Adrenal gland (tissue), 12 donors: ENCODE measurements around the gene TEX44. TPM values are rescaled to one million over a fixed set of nuclear protein-coding genes. Genes with fewer than 3 reads are reported as not detected.

Experiments
- DNase-seq, 7 donors: peaks; one replicate each; pipeline ENCODE4 v3.0.0-alpha.2; 2019 to 2020
- H3K27ac ChIP-seq, 5 donors: fragments of 200-600 bp; sonication (generic) in 4 of 5; 1 replicate in 3 of 5; 2 replicates in 2 of 5; pipeline versions ENCODE4 v1.5.1 to v1.8.0; 2016 to 2020; ENCODE audit warnings: mild to moderate bottlenecking in 1 of 5
- H3K27me3 ChIP-seq: fragments of 200-600 bp; 2 replicates; pipeline ENCODE4 v1.8.0; 2021
- H3K36me3 ChIP-seq, 2 donors: fragments of 200-600 bp; replicated peaks in 1 of 2; 1 replicate in 1 of 2; 2 replicates in 1 of 2; pipeline versions ENCODE4 v1.5.1 to v1.8.0; 2018 to 2022
- H3K4me1 ChIP-seq, 2 donors: fragments of 200-600 bp; replicated peaks in 1 of 2; 1 replicate in 1 of 2; 2 replicates in 1 of 2; pipeline versions ENCODE4 v1.5.1 to v1.8.0; 2018 to 2021
- H3K4me3 ChIP-seq, 4 donors: fragments of 200-600 bp; sonication (generic) in 3 of 4; one replicate each; pipeline ENCODE4 v1.5.1; 2016 to 2018
- H3K9me3 ChIP-seq, 3 donors: fragments of 200-600 bp; sonication (generic) in 1 of 3; replicated peaks in 1 of 3; 1 replicate in 2 of 3; 2 replicates in 1 of 3; pipeline versions ENCODE4 v1.5.1 to v1.8.0; 2016 to 2021
- POLR2A ChIP-seq, 2 donors: fragments of 450-650 bp; IDR thresholded peaks; one replicate each; pipeline ENCODE4 v1.6.1; 2017; ENCODE audit warnings: antibody characterized with exemption in 2 of 2, mild to moderate bottlenecking in 2 of 2, moderate library complexity in 1 of 2
- WGBS, 4 donors: extraction: QIAGEN DNeasy Blood & Tissue Kit in 2 of 4; methylation state at CpG; one replicate each; pipeline versions ENCODE4 v1.1.5 to v1.1.7; 2013 to 2017; 5-methylcytosine and 5-hydroxymethylcytosine counted together
- intact Hi-C, 2 donors: fragments of 100-400 bp; cut with DNase I; formaldehyde crosslinking; loops; one replicate each; pipeline versions ENCODE4 v1.14.1 to v1.15.0; 2022 to 2023
- polyA plus RNA-seq, 3 donors: library from polyadenylated mRNA; stranded (reverse); fragments of 200-250 nt in 2 of 3; fragments of 350-450 nt in 1 of 3; fragmentation: Illumina TruSeq in 1 of 3; extraction: RNeasy Lipid Tissue Mini Kit (QIAGEN cat#74804) in 1 of 3; gene quantifications; one replicate each; pipeline ENCODE4 v1.2.3, GENCODE V29; 2013 to 2014
- total RNA-seq, 9 donors: library from RNA; depleted of rRNA in 4 of 9; stranded (reverse); fragments of >200 nt in 4 of 9; fragments of 120-200 nt in 1 of 9; fragmentation: NEBNext Ultra II Directional in 1 of 9; extraction: Animal tissue kit (Norgen Biotek cat#: 25700) in 1 of 9; gene quantifications; one replicate each; pipeline versions ENCODE4 v1.1.0 to v1.2.4, GENCODE V29; 2013 to 2023
- TF ChIP-seq, protein P1 (sequence below), 6 experiments: fragments of 450-650 bp in 4 of 6; fragments of 200-600 bp in 2 of 6; sonication (generic) in 1 of 6; IDR thresholded peaks; 1 replicate in 5 of 6; 2 replicates in 1 of 6; pipeline versions ENCODE4 v1.5.1 to v1.8.0; 2016 to 2021; ENCODE audit warnings: antibody characterized with exemption in 6 of 6, mild to moderate bottlenecking in 2 of 6, moderate library complexity in 1 of 6
- donor health status: healthy with polysubstance abuse.
- donor health status: Bipolar disorder and iron deficiency.
- donor health status: DM: yes; HTN: yes; CAD: no.
- donor health status: DM: no; HTN: no; CAD: no.
- donor health status: DM: no; HTN: no; CAD: no.
- donor health status: DM: yes; HTN: yes; CAD: no.

Gene TEX44
- total and polyA plus RNA-seq, 12 donors = not detected

DNA sequence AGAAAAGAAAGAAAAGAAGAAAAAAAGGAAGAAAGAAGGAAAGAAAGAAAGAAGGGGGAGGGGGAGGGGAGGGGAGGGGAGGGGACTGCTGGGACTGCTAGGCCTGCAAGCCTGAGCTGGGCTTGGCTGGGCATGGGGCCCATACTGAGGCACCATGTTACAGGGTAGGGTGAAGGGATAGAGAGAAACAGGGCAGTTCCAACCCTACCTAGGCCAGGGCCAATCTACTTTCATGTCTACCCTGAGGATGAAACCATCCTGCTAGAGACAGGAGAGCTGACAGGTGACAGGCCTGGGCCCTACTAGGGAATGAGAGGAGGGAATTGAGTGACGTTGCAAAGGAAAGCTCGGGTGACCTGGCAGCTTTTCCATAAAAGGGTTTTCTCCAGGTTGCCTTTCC, 41.7 kb downstream of the TEX44 start:
- no peak for DNase-seq
- Histone ChIP-seq H3K9me3 (no peaks in the 10 kb centered on the region), H3K36me3 (no peaks in the 10 kb centered on the region), H3K27me3 (no peaks in the 10 kb centered on the region), H3K27ac (peak overlapping the region in 2 of 5 donors; percentile 56 to 83), H3K4me3 (no peak overlapping the region), H3K4me1 (no peaks in the 10 kb centered on the region)
- 89 to 100% (median 92%) methylated on average over 2 of the region's 2 CpGs for WGBS, 4 donors
- TF ChIP-seq, protein P1, sequence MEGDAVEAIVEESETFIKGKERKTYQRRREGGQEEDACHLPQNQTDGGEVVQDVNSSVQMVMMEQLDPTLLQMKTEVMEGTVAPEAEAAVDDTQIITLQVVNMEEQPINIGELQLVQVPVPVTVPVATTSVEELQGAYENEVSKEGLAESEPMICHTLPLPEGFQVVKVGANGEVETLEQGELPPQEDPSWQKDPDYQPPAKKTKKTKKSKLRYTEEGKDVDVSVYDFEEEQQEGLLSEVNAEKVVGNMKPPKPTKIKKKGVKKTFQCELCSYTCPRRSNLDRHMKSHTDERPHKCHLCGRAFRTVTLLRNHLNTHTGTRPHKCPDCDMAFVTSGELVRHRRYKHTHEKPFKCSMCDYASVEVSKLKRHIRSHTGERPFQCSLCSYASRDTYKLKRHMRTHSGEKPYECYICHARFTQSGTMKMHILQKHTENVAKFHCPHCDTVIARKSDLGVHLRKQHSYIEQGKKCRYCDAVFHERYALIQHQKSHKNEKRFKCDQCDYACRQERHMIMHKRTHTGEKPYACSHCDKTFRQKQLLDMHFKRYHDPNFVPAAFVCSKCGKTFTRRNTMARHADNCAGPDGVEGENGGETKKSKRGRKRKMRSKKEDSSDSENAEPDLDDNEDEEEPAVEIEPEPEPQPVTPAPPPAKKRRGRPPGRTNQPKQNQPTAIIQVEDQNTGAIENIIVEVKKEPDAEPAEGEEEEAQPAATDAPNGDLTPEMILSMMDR (IDR thresholded peaks at IDR 0.05) = no peak
- TF ChIP-seq POLR2A (IDR thresholded peaks at IDR 0.05) = no peak
- intact Hi-C loops = no loop called here

- intact Hi-C loops = no loop called here
- DNase-seq = peak in 1 of 7 donors; percentile 28
- 54 to 76% (median 60%) methylated on average over 7 to 8 of the region's 8 CpGs for WGBS, 4 donors
Measured at GRCh38 chr2:231634951-231635875, 42.5 kb downstream of the TEX44 start.

GRCh38 chr2:231640241-231640640, 47.6 kb downstream of the TEX44 start:
- Histone ChIP-seq H3K27ac (peak overlapping the region; percentile 50 to 95 (median 68)), H3K9me3 (no peaks in the 10 kb centered on the region), H3K4me1 (peaks cover 6 to 42% of the 10 kb centered on the region in 2 donors), H3K27me3 (no peaks in the 10 kb centered on the region), H3K36me3 (no peaks in the 10 kb centered on the region), H3K4me3 (no peak overlapping the region)
- TF ChIP-seq POLR2A (IDR thresholded peaks at IDR 0.05) = no peak
- TF ChIP-seq, protein P1 (IDR thresholded peaks at IDR 0.05) = no peak
- DNase-seq = no peak
- WGBS, 4 donors = 24 to 37% (median 28%) methylated on average over 6 of the region's 6 CpGs
- intact Hi-C loops = no loop called here

More at GRCh38 chr2:231634951-231635875, 42.5 kb downstream of the TEX44 start:
- Histone ChIP-seq H3K36me3 (no peaks in the 10 kb centered on the region), H3K27me3 (no peaks in the 10 kb centered on the region), H3K27ac (peak overlapping the region in 3 of 5 donors; percentile 4 to 83 (median 56)), H3K4me1 (peaks cover 0 to 5% of the 10 kb centered on the region in 2 donors), H3K9me3 (no peaks in the 10 kb centered on the region), H3K4me3 (no peak overlapping the region)
- no peak for TF ChIP-seq POLR2A (IDR thresholded peaks at IDR 0.05)
- TF ChIP-seq, protein P1 (IDR thresholded peaks at IDR 0.05) = no peak

DNA sequence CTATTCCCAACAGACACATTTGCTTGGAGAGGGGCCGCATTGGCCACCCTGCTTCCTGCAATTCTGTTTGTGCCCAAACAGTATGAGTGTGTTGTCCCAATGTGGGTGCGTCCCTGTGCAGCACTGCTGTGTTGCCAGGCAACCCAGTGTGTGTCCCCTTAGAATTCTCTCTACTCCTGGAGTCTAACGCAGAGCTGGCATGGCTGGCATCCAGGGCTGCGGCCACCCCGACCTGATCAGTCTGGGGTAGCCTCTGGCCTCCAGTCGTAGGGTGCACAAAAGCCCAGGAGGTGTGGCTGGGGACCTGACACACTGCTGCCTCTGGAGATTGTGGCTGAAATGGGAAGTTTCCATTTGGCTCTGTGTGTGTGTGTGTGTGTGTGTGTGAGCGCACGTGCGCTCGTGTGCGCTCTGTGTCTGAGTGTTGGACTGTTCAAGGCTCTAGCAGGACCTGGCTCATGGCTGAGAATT, 48.0 kb downstream of the TEX44 start:
- peak; percentile 58 to 78 (median 68) for DNase-seq
- Histone ChIP-seq H3K36me3 (no peaks in the 10 kb centered on the region), H3K9me3 (no peaks in the 10 kb centered on the region), H3K27ac (peak overlapping the region; percentile 50 to 95 (median 68)), H3K27me3 (no peaks in the 10 kb centered on the region), H3K4me3 (no peak overlapping the region), H3K4me1 (peaks cover 6 to 42% of the 10 kb centered on the region in 2 donors)
- WGBS, 4 donors = 36 to 48% (median 45%) methylated on average over 9 to 11 of the region's 11 CpGs; no CpG with 5 or more reads in 1 of the 4 donors
- no peak for TF ChIP-seq POLR2A (IDR thresholded peaks at IDR 0.05)
- TF ChIP-seq, protein P1 (IDR thresholded peaks at IDR 0.05) = peak in 3 of 6 experiments; percentile 25 to 34 (median 31)
- intact Hi-C loops = no loop called here
